ENCODE measurements around the gene MAF. TPM values are rescaled to one million over a fixed set of nuclear protein-coding genes. Genes with fewer than 3 reads are reported as not detected.

Gene MAF
- total RNA-seq, 2 donors from 2014 or later = 5.4 to 16.7 TPM

DNA sequence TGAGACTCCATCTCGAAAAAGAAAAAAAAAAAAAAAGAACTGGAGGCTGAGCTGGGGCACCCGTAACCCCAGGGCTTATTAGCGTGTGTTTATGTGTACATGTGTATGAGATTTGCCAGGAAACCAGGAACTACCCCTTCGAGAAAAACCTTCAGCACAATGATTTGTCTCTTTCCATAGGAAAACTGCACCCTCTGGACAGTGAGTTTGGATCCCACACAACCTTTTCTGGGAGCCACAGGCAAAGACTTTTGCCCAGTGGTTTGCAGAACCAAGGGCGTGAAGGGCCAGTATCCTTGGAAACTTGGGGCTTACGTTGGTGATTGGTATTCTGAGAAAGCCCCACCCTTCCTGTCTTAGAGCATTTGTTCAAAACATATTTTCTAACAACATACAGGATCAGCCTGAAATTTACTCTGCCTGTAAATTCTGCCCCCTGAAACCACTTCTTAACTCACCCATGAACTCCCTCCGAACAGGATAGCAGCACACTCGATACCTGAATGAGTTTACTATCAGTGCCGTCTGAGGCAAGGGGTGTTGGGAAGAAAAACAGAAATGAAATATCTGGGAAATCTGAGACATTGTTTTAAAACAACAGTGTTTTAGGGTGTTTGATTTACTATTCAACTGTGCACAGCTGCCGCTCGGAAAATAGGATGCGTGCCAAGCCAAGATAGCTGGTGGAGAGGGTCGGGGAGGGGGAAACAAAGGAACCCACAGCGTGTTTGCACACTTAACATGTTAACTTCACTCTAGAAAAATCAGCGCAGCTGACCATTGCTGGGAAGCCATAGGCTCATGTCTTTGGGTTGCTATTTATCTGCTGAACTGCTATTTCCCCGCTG, 40.2 kb upstream of the MAF start:
- H3K27me3 ChIP-seq = no peaks in the 10 kb centered on the region
- no peak overlapping the region for H3K4me3 ChIP-seq
- DNase-seq (ENCODE audit: low spot score) = no peak
- TF ChIP-seq, protein P1, sequence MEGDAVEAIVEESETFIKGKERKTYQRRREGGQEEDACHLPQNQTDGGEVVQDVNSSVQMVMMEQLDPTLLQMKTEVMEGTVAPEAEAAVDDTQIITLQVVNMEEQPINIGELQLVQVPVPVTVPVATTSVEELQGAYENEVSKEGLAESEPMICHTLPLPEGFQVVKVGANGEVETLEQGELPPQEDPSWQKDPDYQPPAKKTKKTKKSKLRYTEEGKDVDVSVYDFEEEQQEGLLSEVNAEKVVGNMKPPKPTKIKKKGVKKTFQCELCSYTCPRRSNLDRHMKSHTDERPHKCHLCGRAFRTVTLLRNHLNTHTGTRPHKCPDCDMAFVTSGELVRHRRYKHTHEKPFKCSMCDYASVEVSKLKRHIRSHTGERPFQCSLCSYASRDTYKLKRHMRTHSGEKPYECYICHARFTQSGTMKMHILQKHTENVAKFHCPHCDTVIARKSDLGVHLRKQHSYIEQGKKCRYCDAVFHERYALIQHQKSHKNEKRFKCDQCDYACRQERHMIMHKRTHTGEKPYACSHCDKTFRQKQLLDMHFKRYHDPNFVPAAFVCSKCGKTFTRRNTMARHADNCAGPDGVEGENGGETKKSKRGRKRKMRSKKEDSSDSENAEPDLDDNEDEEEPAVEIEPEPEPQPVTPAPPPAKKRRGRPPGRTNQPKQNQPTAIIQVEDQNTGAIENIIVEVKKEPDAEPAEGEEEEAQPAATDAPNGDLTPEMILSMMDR (IDR thresholded peaks at IDR 0.05) = no peak
- no peaks in the 10 kb centered on the region for H3K36me3 ChIP-seq
- H3K27ac ChIP-seq = no peak overlapping the region
- no peaks in the 10 kb centered on the region for H3K4me1 ChIP-seq
- H3K9me3 ChIP-seq = no peaks in the 10 kb centered on the region

DNA sequence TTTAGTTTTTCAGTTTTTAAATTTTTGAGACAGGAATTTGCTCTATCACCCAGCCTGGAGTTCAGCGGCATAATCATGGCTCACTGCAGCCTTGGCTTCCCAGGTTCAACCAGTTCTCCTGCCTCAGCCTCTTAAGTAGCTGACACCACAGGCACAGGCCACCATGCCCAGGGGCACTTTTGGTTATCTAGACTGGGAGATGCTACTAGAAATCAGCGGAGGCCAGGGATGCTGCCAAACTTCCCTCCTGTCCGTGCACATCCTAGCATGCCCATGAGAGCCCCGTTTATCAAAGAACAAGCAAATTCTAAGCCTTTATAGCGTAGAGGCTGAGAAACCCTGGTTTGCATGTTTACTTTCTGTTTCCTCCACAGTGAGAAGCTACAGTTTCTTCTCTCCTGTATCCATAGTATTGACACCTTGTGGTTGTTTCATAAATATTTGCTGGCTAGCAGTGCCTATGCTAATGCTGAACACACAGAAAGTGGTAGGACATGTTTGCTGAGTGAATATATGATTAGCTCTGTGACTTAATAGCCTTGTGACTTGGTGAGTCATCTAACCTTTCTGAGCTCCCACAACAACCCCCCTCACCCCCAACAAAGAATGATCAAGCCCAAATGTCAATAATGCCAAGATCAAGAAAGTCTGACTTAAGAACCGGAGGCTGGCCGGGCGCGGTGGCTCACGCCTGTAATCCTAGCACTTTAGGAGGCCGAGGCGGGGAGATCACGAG, 39.2 kb upstream of the MAF start:
- Histone ChIP-seq H3K9me3 (no peaks in the 10 kb centered on the region), H3K27ac (no peak overlapping the region), H3K27me3 (no peaks in the 10 kb centered on the region), H3K36me3 (no peaks in the 10 kb centered on the region), H3K4me1 (no peaks in the 10 kb centered on the region), H3K4me3 (no peak overlapping the region)
- DNase-seq (ENCODE audit: low spot score) = no peak
- TF ChIP-seq, protein P1 (IDR thresholded peaks at IDR 0.05) = no peak

DNA sequence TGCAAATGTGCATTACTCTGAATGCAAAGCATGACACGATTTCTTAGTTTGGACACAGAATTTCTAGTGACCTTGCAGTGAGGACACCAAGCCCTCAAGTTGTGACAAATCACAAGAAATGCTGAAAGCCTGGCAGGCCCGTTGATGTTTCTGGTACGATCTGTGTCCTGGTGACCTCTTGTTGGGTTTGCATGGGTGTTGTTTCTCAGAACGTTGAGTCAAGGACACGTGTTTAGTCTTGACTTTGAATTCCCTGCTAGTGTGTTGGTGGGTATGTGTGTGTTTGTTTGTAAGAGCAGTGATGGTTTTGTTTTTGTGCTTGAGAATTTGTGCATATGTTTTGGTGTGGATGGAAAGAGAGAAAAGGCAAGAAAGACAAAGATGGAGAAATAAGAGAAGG, 37.8 kb upstream of the MAF start:
- TF ChIP-seq, protein P1 (IDR thresholded peaks at IDR 0.05) = no peak
- H3K27ac ChIP-seq = no peak overlapping the region
- H3K4me1 ChIP-seq = no peaks in the 10 kb centered on the region
- H3K4me3 ChIP-seq = no peak overlapping the region
- H3K9me3 ChIP-seq = no peaks in the 10 kb centered on the region
- H3K27me3 ChIP-seq = no peaks in the 10 kb centered on the region
- H3K36me3 ChIP-seq = no peaks in the 10 kb centered on the region
- DNase-seq (ENCODE audit: low spot score) = no peak

DNA sequence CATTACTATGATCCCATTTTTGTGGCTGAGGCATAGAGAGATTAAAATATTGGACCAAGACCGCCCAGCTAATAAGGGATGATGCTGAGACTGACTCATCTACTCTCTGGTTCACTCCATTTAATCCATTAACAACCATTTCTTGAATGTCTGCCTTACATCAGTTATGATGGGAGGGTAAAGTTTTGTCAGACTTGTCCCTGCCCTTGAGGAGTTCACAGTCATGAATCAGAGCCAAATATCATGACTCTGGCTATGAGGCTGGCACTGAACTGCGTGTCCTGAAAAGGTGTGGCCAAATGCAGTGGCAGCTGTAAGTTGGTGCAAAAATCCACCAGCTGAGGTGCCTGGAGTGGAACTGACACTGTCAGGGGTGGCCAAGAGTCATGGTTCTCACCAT, 35.0 kb upstream of the MAF start:
- no peaks in the 10 kb centered on the region for H3K27me3 ChIP-seq
- TF ChIP-seq, protein P1 (IDR thresholded peaks at IDR 0.05) = no peak
- H3K27ac ChIP-seq = no peak overlapping the region
- no peaks in the 10 kb centered on the region for H3K9me3 ChIP-seq
- no peaks in the 10 kb centered on the region for H3K36me3 ChIP-seq
- no peak overlapping the region for H3K4me3 ChIP-seq
- DNase-seq (ENCODE audit: low spot score) = no peak
- H3K4me1 ChIP-seq = no peaks in the 10 kb centered on the region

DNA sequence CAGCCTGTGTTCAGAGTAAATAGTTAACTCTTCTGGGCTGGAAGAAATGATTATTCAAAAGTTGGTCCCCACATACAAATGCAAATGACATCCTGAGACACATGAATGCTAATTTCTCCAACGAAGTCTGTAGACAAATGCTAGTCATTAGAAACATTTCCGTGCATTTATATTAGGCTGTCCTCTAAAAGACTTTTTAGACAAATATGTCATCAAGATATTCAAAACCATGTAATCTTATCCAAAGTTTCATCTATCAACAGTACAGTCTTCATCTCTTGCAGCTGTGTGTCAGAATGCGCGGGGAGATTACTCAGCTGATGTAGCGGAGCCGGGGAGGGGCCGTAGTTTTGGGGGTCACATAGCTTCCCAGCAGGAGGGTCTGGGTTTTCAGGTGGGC, 33.8 kb upstream of the MAF start:
- DNase-seq (ENCODE audit: low spot score) = no peak
- TF ChIP-seq, protein P1 (IDR thresholded peaks at IDR 0.05) = no peak
- no peak overlapping the region for H3K27ac ChIP-seq
- H3K4me1 ChIP-seq = no peaks in the 10 kb centered on the region
- no peaks in the 10 kb centered on the region for H3K27me3 ChIP-seq
- no peak overlapping the region for H3K4me3 ChIP-seq
- H3K9me3 ChIP-seq = no peaks in the 10 kb centered on the region
- no peaks in the 10 kb centered on the region for H3K36me3 ChIP-seq
